Bone marrow (tissue), 2 donors: ENCODE data around the gene RPS6KC1.
"Not testable (repeated sequence)": the region's sequence is repeated elsewhere in the genome, so short reads cannot be mapped to it uniquely, and the experiment has no call there.

Source experiments
- DNase-seq, 2 donors: peaks; one replicate each; lab custom pipeline; 2025; lab: John Stamatoyannopoulos, UW

Gene RPS6KC1

DNA sequence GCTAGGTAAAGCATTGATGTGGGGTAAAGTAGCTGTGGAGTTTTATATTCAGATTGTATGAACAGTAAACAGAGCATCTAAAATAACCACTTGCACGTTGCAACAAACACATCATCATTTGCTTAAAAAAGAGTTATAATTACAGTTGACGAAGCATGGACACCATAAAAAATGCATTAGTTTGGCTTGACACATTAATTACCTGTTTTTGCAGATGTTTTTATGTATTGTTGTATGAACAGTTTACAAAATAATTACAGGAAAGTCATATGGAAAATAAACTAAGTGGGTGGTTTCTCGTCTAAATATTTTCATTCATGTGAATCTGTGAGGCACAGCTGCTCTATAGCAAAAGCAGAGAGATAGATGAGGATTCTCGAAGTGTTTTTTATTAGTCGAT, 108.3 kb downstream of the RPS6KC1 start:
- no peak for DNase-seq

DNA sequence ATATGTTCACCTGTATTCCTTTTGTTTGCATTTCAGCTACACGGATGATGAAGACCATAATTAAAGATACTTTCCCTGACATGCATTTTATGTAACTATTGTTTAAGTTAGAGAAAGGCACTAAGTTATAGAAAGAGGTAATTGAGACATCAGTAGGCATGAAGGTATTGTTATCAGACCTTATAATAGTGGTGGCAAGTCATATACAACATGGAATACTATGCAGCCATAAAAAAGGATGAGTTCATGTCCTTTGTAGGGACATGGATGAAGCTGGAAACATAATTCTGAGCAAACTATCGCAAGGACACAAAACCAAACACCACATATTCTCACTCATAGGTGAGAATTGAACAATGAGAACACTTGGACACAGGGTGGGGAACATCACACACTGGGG, 109.4 kb downstream of the RPS6KC1 start:
- not testable (repeated sequence) for DNase-seq

DNA sequence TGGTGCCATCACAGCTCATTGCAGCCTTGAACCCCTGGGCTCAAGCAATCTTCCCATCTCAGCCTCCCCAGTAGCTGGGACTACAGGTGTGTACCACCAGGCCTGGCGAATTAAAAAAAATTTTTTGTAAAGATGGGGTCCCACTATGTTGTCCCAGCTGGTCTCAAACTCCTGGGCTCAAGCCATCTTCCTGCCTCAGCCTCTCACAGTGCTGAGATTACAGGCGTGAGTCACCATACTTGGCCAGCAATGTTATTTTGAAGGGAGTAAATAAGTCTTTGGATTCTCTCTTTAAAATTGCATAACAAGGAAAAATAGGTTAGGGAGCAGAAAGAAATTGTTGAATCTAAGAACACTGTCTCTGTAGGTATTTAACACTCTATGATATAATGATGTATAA, 111.3 kb downstream of the RPS6KC1 start:
- no peak for DNase-seq

DNA sequence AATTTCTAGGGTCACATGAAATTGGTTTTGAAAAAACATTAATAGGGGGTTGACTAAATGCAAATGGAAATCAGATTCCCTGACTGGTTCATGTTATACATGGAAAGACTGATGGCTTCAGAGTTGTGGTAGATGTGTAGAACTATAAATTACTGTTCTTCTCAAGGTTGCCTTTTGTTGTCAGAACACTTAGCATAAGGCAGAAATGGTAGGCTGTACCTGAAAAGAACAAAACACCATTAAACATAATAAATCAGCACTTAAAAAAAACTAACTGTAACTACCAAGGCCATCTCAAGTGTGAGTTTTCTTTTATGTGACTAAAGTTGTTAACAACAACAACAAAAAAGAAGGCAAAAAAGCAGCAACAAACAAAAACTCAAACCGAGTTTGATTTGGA, 111.8 kb downstream of the RPS6KC1 start:
- no peak for DNase-seq

DNA sequence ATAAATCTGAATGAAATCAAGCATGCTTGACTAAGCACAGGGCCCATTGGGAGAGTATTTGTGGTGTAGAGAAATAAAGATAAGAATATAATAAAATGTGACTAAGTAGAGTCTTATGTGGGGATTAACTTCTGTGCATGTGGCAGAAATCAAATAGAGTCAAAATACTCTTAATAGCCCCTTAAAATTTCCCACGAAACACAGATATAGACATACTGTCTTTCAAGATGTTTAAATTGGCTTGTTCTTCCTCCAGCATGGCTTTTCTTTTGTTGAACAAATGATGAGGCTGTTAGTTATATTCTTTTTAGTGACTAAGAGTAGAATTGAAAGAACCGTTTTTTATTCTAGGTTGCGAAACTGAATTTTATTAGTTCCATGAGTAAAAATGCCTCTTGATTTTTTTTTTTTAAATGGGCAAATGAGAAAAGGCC, 112.3 kb downstream of the RPS6KC1 start:
- no peak for DNase-seq

DNA sequence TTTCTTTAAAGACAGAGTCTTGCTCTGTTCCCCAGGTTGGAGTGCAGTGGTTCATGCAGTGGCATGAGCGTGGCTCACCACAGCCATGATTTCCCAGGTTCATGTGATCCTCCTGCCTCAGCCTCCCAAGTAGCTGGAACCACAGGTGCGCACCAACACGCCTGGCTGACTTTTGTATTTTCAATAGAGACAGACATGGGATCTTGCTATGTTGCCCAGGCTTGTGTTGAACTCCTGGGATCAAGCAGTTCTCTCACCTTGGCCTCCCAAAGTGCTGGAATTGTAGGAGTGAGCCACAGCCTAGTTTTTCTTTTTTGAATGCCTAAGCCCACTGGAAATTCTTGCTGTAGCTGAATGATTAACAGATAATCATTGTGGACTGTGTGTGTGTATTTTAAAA, 113.5 kb downstream of the RPS6KC1 start:
- DNase-seq, result no peak

DNA sequence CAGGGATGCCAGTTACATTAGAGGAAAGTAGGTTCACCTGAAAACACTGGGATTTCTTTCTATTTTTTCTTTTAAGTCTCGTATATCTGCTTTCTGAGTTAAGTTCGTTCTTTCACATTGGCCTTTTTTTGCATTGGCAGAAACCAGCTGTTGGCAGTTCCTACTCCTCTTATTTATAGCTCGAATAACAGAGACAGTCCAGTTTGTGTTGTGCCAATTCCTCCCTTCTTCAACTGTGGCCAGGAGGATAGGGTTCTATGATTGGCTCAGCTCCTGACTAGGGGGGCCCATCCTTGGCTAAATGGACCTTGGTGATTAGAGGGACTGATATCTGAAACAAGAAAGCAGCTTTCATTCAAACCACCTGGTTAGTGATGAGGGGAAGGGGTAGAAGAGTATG, 115.8 kb downstream of the RPS6KC1 start:
- no peak for DNase-seq

DNA sequence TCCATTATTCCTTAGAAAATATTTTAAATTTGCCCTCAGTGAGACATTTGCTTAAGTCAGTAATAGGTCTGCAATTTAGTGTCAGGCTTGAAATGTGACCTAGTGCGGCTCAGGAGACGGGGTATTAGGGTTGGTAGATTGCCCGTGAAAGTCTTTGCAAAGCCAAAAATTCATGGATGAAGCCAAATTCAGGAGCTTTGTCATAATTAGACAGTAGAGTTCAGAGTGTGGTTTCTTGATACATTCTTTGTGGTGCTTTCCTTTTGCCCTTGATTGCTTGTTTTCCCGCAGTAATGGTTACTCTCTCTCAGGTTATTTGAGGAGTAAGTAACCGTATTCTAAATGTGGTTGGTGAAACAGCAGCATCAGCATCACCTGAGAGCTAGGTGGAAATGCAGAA, 120.7 kb downstream of the RPS6KC1 start:
- no peak for DNase-seq

DNA sequence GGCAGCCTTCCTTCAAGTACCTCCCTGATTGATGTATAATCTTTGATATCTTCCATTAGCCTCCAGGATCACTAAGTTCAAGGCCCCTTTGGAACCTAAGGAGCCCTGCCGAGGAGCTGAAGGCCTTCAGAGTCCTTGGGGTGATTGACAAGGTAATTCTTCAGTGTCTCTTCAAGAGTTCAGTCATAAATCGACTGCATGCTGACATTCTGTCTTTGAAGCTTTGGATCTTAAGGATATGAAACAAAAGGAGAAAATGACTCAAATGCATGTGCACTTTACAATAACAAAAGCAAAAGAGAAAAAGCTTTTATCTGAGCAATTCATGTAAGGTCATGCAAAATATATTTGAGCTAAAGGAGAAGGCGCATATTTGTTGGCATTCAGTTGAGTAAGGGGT, 125.3 kb downstream of the RPS6KC1 start:
- DNase-seq, result no peak

DNA sequence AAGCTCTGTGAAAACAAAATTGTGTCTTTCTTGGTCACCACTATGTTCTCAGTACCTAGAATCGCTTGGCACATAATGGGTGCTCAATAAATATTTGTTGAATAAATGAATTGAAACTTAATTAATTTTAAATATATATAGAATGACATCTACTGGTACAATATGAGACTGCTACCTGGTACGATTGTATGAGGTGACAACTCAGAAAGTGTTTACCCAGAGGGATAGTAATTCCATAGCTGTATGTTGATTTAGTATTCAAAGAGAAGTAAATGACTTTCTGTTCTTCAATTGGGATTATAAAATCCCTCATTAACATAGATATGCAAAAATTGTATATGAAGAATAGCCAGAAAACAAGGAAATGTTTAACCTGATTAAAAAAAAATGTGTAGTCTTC, 128.7 kb downstream of the RPS6KC1 start:
- no peak for DNase-seq

DNA sequence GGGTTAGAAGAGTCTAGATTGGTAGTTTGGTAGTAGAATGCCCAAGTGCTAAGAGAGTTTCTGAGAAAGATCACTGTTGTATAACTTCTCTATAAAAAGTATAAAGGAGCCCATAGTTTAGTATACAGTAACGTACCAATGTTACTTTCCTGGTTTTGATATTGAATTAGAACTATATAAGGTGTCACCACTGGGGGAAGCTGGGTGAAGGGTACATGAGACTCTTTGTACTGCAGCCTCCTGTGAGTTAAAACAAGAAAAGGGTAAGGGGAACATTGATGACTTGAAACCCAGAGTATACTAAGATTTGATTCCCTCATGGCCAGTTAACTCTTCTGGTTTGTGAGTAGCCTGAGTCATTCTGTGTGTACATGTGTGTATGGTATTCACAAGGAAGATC, 129.8 kb downstream of the RPS6KC1 start:
- no peak for DNase-seq

DNA sequence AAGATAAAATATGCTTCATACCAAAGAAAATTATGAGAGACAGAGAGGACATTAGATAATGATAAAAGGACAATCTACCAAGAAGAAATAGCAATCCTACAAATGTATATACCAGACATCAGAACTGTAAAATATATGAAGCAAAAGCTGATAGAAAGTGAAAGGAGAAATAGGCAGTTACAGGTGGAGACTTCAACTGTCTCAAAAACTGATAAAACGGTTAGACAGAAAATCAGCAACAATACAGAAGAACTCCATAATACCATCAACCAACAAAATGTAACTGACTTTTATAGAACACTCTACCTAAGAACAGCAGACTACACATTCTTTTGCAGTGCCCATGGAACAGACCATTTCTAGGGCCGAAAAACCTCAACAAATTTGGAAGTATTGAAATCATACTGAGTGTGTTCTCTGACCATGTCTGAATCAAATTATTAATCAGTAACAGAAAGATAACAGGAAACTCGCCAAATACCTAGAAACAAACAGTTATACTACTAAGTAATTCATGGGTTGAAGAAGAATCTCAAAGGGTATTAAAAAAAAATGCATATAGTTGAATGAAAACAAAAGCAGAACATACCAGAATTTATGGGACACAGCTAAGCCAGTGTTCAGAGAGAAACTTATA, 132.1 kb downstream of the RPS6KC1 start:
- DNase-seq, result no peak

DNA sequence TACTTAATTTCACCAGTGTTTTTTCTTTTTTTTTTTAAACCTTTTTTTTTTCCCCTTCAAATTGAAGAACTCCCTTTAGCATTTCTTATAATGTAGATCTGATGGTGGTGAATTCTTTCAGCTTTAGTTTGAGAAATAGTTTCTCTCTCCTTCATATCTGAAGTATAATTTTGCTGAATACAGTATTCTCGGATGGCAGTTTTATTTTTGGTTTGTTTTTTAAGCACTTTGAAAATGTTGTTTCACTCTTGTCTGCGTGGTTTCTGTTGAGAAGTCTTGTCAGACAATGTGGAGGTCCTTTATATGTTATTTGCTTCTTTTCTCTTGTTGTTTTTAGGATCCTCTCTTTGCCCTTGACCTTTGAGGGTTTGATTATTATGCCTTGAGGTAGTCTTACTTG, 135.1 kb downstream of the RPS6KC1 start:
- no peak for DNase-seq

DNA sequence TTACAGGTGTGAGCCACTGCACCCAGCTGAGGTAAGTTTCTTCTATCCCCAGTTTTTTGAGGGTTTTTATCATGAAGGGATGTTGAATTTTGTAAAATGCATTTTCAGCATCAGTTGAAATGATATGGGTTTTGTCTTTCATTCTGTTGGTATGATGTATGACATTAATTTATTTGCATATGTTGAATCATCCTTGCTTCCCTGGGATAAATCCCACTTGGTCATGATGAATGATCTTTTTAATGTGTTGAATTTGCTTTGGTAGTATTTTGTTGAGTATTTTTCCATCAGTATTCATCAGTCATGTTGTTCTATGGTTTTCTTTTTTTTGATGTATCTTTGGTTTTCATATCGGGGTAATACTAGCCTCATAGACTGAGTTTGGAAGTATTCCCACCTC, 141.0 kb downstream of the RPS6KC1 start:
- DNase-seq, result no peak

DNA sequence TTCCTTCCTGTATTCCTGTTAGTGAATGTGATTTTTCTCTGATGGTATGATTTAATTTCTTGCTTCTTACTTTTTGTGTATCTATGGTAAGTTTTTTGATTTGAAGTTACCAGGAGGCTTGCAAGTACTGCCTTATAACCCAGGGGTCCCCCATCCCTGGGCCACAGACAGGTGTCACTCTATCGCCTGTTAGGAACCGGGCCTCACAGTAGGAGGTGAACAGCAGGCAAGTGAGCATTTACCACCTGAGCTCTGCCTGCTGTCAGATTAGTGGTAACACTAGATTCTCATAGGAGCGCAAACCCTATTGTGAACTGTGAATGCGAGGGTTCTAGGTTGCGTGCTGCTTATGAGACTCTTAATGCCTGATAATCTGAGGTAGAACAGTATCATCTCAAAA, 143.3 kb downstream of the RPS6KC1 start:
- DNase-seq, result no peak

DNA sequence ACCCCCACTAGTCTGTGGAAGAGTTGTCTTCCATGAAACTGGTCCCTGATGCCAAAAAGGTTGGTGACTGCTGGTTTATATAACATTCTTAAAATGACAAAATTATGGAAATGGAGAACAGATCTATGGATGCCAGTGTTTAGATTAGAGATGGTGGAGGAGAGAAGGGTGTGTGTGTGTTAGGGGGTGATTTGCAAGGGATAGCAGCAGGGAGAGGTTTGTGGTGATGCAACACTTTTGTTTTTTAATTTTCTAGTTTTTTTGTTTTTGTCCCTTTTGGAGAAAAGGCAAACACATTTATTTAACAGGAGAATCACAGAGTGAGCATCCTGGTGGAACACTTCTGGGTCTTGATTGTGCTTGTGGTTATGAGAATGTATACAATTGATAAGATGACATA, 143.8 kb downstream of the RPS6KC1 start:
- DNase-seq, result no peak

DNA sequence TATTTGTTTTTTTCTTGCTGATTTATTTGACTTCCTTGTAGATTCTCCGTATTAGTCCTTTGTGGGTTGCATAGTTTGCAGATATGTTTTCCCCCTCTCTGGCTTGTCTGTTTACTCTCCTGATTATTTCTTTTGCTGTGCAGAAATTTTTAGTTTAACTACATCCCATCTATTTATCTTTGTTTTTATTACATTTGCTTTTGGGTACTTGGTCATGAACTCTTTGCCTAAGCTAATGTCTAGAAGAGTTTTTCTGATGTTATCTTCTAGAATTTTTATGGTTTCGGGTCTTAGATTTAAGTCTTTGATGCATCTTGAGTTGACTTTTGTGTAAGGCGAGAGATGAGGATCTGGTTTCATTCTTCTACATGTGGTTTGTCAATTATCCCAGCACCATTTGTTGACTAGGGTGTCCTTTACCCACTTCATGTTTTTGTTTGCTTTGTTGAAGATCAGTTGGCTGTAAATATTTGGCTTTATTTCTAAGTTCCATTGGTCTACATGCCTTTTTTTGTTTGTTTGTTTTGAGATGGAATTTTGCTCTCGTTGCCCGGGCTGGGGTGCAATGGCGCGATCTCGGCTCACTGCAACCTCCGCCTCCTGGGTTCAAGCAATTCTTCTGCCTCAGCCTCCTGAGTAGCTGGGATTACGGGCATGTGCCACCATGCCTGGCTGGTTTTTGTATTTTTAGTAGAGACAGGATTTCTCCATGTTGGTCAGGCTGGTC, 145.4 kb downstream of the RPS6KC1 start:
- not testable (repeated sequence) for DNase-seq

DNA sequence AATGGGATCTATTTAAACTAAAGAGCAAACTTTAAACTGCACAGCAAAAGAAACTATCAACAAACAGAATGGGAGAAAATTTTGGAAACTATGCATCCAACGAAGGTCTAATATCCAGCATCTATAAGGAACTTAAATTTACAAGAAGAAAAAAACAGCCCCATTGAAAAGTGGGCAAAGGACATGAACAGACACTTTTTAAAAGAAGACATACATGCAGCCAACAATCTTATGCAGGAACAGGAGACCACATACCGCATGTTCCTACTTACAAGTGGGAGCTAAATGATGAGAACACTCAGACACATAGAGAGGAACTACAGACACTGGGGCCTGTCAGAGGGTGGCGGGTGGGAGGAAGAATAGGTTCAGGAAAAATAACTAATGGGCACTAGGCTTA, 149.6 kb downstream of the RPS6KC1 start:
- no peak for DNase-seq

DNA sequence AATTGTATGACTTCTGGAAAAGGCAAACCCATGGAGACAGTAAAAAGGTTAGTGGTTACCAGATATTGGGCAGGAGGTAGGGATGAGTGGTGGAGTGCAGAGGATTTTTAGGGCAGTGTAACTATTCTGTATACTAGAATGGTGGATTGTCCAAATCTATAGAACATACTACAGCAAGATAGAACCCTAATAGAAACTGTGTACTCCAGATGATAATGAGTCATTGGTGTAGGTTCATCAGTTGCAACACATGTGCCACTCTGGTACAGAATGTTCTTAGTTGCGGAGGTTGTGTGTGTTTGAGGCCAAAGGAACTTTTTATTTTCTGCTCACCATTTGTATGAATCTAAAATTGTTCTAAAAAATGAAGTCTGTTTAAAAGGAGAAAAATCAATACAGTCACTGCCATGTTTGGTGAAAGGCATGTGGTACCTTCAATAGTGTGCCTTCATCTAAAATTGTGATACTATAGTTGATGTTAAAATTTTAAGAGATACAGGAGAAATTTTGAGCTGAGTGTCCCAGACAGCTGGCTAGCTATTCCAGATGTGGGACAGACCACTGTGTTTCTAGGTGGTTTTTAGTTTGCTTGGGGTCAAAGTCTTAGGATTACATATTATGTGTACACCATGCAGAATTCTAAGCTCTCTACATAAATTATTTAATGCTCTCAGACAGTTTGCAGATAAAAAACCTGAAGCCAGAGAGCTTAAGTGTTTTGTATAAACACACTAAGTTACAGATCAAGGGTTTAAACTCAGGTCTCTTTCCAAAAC, 150.5 kb downstream of the RPS6KC1 start:
- DNase-seq, result no peak

DNA sequence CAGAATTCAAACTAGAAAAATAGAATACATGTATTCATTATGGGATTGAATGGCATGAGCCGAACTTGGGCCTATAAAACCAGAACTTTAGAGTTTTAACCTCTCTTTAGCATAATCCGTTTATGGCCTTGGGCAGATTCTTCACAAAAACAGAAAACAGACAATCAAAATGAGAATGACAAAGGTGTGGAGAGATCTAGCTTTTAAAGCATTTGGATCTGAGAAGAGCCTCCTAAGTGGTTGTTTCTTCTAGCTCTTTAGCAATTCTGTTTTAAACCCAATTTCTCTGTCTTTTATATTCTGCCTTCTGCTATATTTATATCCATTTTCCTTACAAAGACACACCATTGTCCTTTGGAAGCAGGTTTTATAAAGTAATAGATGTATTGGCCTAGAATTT, 160.2 kb downstream of the RPS6KC1 start:
- no peak for DNase-seq

DNA sequence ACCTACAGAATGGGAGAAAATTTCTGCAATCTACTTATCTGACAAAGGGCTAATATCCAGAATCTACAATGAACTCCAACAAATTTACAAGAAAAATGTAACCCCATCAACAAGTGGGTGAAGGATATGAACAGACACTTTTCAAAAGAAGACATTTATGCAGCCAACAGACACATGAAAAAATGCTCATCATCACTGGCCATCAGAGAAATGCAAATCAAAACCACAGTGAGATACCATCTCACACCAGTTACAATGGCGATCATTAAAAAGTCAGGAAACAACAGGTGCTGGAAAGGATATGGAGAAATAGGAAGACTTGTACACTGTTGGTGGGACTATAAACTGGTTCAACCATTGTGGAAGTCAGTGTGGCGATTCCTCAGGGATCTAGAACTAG, 168.0 kb downstream of the RPS6KC1 start:
- not testable (repeated sequence) for DNase-seq

DNA sequence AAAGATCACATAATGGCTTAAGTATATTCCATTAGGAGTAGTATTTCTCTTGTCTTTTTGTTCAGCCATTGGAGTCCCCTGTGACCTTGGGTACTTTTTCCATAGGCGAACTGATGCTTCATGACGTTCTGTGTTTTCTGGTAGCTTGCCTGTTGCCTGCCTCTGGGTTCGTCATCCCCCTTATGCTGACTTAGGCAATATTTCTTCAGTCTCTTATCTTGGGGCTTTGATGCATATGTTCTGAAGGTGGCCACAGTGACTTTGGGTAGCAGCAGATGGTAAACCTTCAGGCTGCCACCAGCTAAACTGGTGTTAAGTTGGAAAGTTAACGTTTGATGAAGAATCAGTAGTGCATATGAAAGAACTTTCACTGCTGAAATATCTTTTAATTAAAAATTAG, 170.2 kb downstream of the RPS6KC1 start:
- no peak for DNase-seq

DNA sequence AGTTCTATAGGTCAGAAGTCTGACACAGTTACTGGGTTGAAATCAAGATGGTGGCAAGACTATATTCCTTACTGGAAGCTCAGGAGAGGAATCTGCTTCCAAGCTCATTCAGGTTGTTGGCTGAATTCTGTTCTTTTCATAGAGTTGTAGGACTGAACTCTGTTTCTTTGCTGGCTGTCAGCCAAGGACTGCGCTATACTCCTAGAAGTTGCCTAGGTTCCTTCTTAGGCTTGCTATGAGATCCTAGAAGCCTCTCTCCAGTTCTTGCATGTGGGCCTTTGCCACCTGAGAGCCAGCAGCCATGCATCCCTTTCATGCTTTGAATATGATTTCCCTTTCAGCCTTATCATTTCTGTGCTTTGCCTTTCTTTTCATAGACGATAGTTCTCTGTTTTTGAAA, 176.4 kb downstream of the RPS6KC1 start:
- DNase-seq, result no peak
